K562 (cell line): Measurements from ENCODE around the gene XIRP1. TPM values are rescaled to one million over a fixed set of nuclear protein-coding genes. Genes with fewer than 3 reads are reported as not detected.

Experiments used
- CHD2 ChIP-seq: IDR thresholded peaks from 2 replicates; pipeline ENCODE4 v1.6.1; 2011; ENCODE audit warnings: low read depth, low read length
- HMG20B ChIP-seq: fragments of 250-450 bp; sonication (Bioruptor Pico); IDR thresholded peaks from 2 replicates; pipeline ENCODE4 v1.5.0; 2021; ENCODE audit warnings: mild to moderate bottlenecking
- NR3C1 ChIP-seq: sonication (generic); formaldehyde crosslinking; IDR thresholded peaks from 2 replicates; pipeline ENCODE4 v1.8.1; 2022; ENCODE audit warnings: missing genetic modification reagents
- RBM25 ChIP-seq: fragments of 200-400 bp; formaldehyde crosslinking; IDR thresholded peaks from 2 replicates; pipeline ENCODE4 v1.6.1; 2018; ENCODE audit warnings: low read length, low read depth, moderate library complexity; ENCODE audit not compliant: severe bottlenecking
- SMAD4 ChIP-seq: fragments of 250-450 bp; sonication (Bioruptor Pico); conservative IDR thresholded peaks from 2 replicates; pipeline ENCODE4 v1.8.0; 2021; ENCODE audit warnings: inconsistent platforms, mild to moderate bottlenecking, moderate library complexity
- TGIF2 ChIP-seq: sonication (generic); formaldehyde crosslinking; IDR thresholded peaks from 2 replicates; pipeline ENCODE4 v1.8.1; 2022; ENCODE audit warnings: mild to moderate bottlenecking, missing genetic modification reagents, moderate library complexity
- ZFP91 ChIP-seq: sonication (generic); formaldehyde crosslinking; IDR thresholded peaks from 2 replicates; pipeline ENCODE4 v1.8.0; 2022; ENCODE audit warnings: mild to moderate bottlenecking, missing genetic modification reagents
- ZNF239 ChIP-seq: fragments of 250-450 bp; sonication (Bioruptor Pico); IDR thresholded peaks from 2 replicates; pipeline ENCODE4 v1.4.0; 2020; ENCODE audit warnings: mild to moderate bottlenecking
- ZNF3 ChIP-seq: fragments of 250-450 bp; sonication (Bioruptor Pico); IDR thresholded peaks from 2 replicates; pipeline ENCODE4 v1.5.0; 2021; ENCODE audit warnings: mild to moderate bottlenecking, moderate library complexity
- ZNF507 ChIP-seq: conservative IDR thresholded peaks from 2 replicates; pipeline ENCODE4 v1.6.1; 2017; ENCODE audit warnings: missing genetic modification characterization, missing compliant biosample characterization
- ZNF695 ChIP-seq: fragments of 450-650 bp; formaldehyde crosslinking; IDR thresholded peaks from 2 replicates; pipeline ENCODE4 v1.4.0; 2020; ENCODE audit warnings: mild to moderate bottlenecking, moderate library complexity
- polyA plus RNA-seq, 8 experiments: library from polyadenylated mRNA; depleted of rRNA in 4 of 8; stranded (reverse) in 5 of 8; unstranded in 3 of 8; fragments of >200 nt; fragmentation: Nextera tagmentation in 2 of 8; fragmentation: Illumina TruSeq in 1 of 8; extraction: Ambion mirVana in 2 of 8; extraction: Trizol in 1 of 8; gene quantifications; 2 replicates each; pipeline versions ENCODE4 v1.2.1 to v1.2.3, GENCODE V29; 2011 to 2014; ENCODE audit warnings: inconsistent platforms in 1 of 8, missing spikeins in 1 of 8
- total RNA-seq, 7 experiments: library from RNA; depleted of rRNA in 6 of 7; stranded (reverse); fragments of >200 nt in 6 of 7; fragmentation: Illumina TruSeq in 2 of 7; extraction: Trizol in 2 of 7; gene quantifications; 2 replicates each; pipeline versions ENCODE4 v1.2.1 to v1.2.3, GENCODE V29; 2011 to 2021; ENCODE audit warnings: low replicate concordance in 1 of 7
- TF ChIP-seq, protein P1 (sequence below): fragments of 450-650 bp; IDR thresholded peaks from 2 replicates; pipeline ENCODE4 v1.6.1; 2018; ENCODE audit not compliant: partially characterized antibody
- TF ChIP-seq, protein P2 (sequence below): fragments of 450-650 bp; IDR thresholded peaks from 2 replicates; pipeline ENCODE4 v1.6.1; 2016; ENCODE audit warnings: low read depth, mild to moderate bottlenecking, moderate library complexity
- TF ChIP-seq, protein P3 (sequence below): fragments of 250-450 bp; sonication (Bioruptor Pico); IDR thresholded peaks from 2 replicates; pipeline ENCODE4 v1.4.0; 2020; ENCODE audit warnings: mild to moderate bottlenecking, moderate library complexity, borderline replicate concordance

The XIRP1 gene
- total and polyA plus RNA-seq, 9 of the 15 experiments (the other 6 are each of a cell fraction or from before 2014, with no cell fraction given) = 0.03 to 0.27 (median 0.08) TPM; not detected in 3

GRCh38 chr3:39154280-39155021, 37.9 kb downstream of the XIRP1 start (continued):
- TF ChIP-seq, protein P1, sequence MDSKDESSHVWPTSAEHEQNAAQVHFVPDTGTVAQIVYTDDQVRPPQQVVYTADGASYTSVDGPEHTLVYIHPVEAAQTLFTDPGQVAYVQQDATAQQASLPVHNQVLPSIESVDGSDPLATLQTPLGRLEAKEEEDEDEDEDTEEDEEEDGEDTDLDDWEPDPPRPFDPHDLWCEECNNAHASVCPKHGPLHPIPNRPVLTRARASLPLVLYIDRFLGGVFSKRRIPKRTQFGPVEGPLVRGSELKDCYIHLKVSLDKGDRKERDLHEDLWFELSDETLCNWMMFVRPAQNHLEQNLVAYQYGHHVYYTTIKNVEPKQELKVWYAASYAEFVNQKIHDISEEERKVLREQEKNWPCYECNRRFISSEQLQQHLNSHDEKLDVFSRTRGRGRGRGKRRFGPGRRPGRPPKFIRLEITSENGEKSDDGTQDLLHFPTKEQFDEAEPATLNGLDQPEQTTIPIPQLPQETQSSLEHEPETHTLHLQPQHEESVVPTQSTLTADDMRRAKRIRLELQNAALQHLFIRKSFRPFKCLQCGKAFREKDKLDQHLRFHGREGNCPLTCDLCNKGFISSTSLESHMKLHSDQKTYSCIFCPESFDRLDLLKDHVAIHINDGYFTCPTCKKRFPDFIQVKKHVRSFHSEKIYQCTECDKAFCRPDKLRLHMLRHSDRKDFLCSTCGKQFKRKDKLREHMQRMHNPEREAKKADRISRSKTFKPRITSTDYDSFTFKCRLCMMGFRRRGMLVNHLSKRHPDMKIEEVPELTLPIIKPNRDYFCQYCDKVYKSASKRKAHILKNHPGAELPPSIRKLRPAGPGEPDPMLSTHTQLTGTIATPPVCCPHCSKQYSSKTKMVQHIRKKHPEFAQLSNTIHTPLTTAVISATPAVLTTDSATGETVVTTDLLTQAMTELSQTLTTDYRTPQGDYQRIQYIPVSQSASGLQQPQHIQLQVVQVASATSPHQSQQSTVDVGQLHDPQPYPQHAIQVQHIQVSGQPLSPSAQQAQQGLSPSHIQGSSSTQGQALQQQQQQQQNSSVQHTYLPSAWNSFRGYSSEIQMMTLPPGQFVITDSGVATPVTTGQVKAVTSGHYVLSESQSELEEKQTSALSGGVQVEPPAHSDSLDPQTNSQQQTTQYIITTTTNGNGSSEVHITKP = no peak
- no peak for TF ChIP-seq ZNF3 (CRISPR knock-in tag)
- TF ChIP-seq, protein P2, sequence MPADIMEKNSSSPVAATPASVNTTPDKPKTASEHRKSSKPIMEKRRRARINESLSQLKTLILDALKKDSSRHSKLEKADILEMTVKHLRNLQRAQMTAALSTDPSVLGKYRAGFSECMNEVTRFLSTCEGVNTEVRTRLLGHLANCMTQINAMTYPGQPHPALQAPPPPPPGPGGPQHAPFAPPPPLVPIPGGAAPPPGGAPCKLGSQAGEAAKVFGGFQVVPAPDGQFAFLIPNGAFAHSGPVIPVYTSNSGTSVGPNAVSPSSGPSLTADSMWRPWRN = no peak
- TF ChIP-seq ZNF239 (CRISPR knock-in tag) = no peak
- no peak for TF ChIP-seq ZNF507 (tag)
- TF ChIP-seq CHD2 = no peak
- no peak for TF ChIP-seq NR3C1 (CRISPR knock-in tag)
- no peak for TF ChIP-seq HMG20B (CRISPR knock-in tag)
- peak; percentile 69 for TF ChIP-seq SMAD4 (CRISPR knock-in tag)
- TF ChIP-seq ZFP91 (CRISPR knock-in tag) = no peak
- peak; percentile 3 for TF ChIP-seq RBM25
- TF ChIP-seq, protein P3, sequence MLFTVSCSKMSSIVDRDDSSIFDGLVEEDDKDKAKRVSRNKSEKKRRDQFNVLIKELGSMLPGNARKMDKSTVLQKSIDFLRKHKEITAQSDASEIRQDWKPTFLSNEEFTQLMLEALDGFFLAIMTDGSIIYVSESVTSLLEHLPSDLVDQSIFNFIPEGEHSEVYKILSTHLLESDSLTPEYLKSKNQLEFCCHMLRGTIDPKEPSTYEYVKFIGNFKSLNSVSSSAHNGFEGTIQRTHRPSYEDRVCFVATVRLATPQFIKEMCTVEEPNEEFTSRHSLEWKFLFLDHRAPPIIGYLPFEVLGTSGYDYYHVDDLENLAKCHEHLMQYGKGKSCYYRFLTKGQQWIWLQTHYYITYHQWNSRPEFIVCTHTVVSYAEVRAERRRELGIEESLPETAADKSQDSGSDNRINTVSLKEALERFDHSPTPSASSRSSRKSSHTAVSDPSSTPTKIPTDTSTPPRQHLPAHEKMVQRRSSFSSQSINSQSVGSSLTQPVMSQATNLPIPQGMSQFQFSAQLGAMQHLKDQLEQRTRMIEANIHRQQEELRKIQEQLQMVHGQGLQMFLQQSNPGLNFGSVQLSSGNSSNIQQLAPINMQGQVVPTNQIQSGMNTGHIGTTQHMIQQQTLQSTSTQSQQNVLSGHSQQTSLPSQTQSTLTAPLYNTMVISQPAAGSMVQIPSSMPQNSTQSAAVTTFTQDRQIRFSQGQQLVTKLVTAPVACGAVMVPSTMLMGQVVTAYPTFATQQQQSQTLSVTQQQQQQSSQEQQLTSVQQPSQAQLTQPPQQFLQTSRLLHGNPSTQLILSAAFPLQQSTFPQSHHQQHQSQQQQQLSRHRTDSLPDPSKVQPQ (CRISPR knock-in tag) = no peak
- TF ChIP-seq TGIF2 (CRISPR knock-in tag) = no peak
- TF ChIP-seq ZNF695 (CRISPR knock-in tag) = no peak
